HFFc6 (cell line): ENCODE data around the gene FAHD1. TPM values are rescaled to one million over a fixed set of nuclear protein-coding genes. Genes with fewer than 3 reads are reported as not detected.

Source experiments
- DNase-seq: peaks from one replicate; pipeline ENCODE4 v3.0.0-alpha.2; 2018
- H3K27ac Mint-ChIP-seq: 2 replicates; pipeline ENCODE4 v1.8.0; 2020; ENCODE audit warnings: mild to moderate bottlenecking, mixed read lengths
- H3K27me3 Mint-ChIP-seq: 2 replicates; pipeline ENCODE4 v1.8.0; 2021; ENCODE audit warnings: mild to moderate bottlenecking, moderate library complexity, mixed read lengths; ENCODE audit not compliant: insufficient read depth
- H3K36me3 Mint-ChIP-seq: 2 replicates; pipeline ENCODE4 v1.8.0; 2021; ENCODE audit warnings: low read depth, mixed read lengths
- H3K4me1 Mint-ChIP-seq: 2 replicates; pipeline ENCODE4 v1.8.0; 2020; ENCODE audit warnings: low read depth, mixed read lengths
- H3K4me3 Mint-ChIP-seq: 2 replicates; pipeline ENCODE4 v1.8.0; 2020; ENCODE audit warnings: mild to moderate bottlenecking, moderate library complexity, mixed read lengths
- H3K9me3 Mint-ChIP-seq: 2 replicates; pipeline ENCODE4 v1.8.0; 2020; ENCODE audit warnings: mild to moderate bottlenecking, mixed read lengths
- total RNA-seq, 6 experiments: library from RNA; stranded (reverse); fragmentation: NEBNext Ultra II Directional; extraction: Animal tissue kit (Norgen Biotek cat#: 25700); gene quantifications; 2 replicates in 1 of 6; 3 replicates in 5 of 6; pipeline ENCODE4 v1.2.3, GENCODE V29; 2021
- TF ChIP-seq, protein P1 (sequence below): fragments of 200-600 bp; sonication (generic); IDR thresholded peaks from 2 replicates; pipeline ENCODE4 v1.5.0; 2021; ENCODE audit warnings: antibody characterized with exemption, mild to moderate bottlenecking

FAHD1 gene
- total RNA-seq, 6 experiments from 2014 or later: 29.4 to 40.7 (median 31.2) TPM

DNA sequence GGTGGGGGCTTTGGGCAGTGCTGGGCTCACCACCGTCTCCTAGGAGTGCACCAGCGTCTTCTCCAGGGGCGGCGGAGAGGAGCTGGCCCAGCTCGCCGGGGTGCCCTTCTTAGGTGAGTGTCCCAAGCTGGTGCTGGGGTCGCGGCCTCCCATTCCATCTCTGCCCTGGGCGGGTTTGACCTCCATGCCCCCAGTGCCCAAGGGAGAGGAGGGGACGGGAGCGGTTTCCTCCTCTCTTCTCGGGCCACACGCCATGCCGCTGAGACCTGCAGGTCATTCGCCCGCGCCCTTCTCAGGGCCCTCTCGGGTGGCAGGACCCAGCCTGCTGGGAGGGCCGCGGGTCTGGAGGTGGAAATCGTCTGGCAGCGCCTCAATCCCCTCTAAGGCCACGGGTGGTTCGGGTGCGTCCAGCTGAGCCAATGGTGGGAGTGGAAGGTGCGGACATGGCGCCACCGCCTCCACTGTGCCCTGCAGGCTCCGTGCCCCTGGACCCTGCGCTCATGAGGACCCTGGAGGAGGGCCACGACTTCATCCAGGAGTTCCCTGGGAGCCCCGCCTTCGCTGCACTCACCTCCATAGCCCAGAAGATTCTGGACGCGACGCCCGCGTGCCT, 38.8 kb upstream of the FAHD1 start:
- no peak overlapping the region for H3K27ac Mint-ChIP-seq

DNA sequence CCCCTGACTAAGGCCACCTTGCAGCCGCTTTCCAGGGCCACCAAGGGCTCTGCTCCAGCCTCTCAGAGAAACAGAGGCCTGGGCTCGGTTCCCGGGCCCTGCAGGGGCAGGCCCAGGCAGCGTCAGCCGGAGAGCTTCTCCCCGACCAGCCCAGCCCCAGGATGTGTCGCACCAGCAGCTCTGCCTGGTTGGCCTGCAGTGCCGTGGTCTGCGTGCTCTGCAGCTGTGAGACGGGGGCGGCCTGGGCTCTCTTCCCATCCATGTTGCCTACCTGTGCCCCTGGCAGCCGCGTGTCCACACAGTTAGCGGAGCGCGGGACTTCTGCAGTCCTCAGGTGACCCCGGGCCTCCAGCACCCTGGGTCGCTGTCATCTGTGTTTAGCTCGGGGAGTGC, 38.3 kb upstream of the FAHD1 start:
- Mint-ChIP-seq H3K27ac (no peak overlapping the region), H3K4me1 (no peaks in the 10 kb centered on the region), H3K36me3 (peaks cover 4% of the 10 kb centered on the region; the same call in 1 of the 2 replicates), H3K27me3 (peaks cover 2% of the 10 kb centered on the region; the same call in 1 of the 2 replicates), H3K9me3 (no peaks in the 10 kb centered on the region), H3K4me3 (no peak overlapping the region)
- TF ChIP-seq, protein P1, sequence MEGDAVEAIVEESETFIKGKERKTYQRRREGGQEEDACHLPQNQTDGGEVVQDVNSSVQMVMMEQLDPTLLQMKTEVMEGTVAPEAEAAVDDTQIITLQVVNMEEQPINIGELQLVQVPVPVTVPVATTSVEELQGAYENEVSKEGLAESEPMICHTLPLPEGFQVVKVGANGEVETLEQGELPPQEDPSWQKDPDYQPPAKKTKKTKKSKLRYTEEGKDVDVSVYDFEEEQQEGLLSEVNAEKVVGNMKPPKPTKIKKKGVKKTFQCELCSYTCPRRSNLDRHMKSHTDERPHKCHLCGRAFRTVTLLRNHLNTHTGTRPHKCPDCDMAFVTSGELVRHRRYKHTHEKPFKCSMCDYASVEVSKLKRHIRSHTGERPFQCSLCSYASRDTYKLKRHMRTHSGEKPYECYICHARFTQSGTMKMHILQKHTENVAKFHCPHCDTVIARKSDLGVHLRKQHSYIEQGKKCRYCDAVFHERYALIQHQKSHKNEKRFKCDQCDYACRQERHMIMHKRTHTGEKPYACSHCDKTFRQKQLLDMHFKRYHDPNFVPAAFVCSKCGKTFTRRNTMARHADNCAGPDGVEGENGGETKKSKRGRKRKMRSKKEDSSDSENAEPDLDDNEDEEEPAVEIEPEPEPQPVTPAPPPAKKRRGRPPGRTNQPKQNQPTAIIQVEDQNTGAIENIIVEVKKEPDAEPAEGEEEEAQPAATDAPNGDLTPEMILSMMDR: no peak
- DNase-seq: no peak

More for the DNA sequence above, 38.8 kb upstream of the FAHD1 start:
- H3K27me3 Mint-ChIP-seq: peaks cover 2% of the 10 kb centered on the region; the same call in 1 of the 2 replicates
- DNase-seq: no peak
- no peaks in the 10 kb centered on the region for H3K9me3 Mint-ChIP-seq
- peaks cover 4% of the 10 kb centered on the region; the same call in 1 of the 2 replicates for H3K4me1 Mint-ChIP-seq
- H3K36me3 Mint-ChIP-seq: peaks cover 4% of the 10 kb centered on the region; the same call in 1 of the 2 replicates
- TF ChIP-seq, protein P1: no peak
- H3K4me3 Mint-ChIP-seq: no peak overlapping the region

DNA sequence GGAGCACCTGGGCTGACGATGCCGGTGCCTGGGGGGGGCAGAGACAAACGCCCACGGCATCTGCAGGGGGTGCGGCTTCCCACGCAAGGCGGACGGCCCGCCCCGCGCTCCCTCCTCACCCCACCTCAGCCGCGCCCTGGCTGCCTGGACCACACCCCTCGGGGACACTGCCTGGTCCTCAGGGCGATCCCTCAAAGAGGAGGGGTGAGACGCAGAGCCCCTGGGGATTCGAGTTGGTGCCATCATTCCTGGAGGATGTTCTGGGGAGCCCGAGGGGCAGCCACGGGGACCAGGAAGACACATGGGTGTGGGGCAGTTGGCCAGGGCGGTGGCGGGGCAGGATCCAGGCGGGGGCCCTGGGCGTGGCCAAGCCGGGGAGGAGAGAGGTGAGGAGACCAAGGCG, 37.4 kb upstream of the FAHD1 start:
- Mint-ChIP-seq H3K27ac (no peak overlapping the region), H3K9me3 (no peaks in the 10 kb centered on the region), H3K27me3 (peaks cover 2% of the 10 kb centered on the region; the same call in 1 of the 2 replicates), H3K4me1 (no peaks in the 10 kb centered on the region), H3K36me3 (peaks cover 4% of the 10 kb centered on the region; the same call in 1 of the 2 replicates), H3K4me3 (no peak overlapping the region)
- no peak for DNase-seq
- TF ChIP-seq, protein P1: no peak

DNA sequence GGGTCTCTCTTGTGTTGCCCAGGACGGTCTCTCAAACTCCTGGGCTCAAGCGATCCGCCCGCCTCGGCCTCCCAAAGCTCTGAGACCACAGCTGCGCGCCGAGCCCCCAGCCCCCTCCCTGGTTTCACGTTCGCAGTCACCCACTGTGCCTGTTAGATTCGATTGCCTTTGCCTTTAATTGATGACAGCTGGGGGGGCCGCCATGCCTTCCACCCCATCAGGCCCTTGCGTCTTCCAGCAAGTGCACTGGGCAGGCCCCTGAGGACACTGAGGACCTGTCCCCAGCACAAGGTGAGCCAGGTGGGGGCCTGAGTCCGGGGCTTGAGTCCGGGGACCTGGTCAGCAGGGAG, 36.8 kb upstream of the FAHD1 start:
- no peak for DNase-seq
- H3K4me3 Mint-ChIP-seq: no peak overlapping the region
- TF ChIP-seq, protein P1: no peak
- no peaks in the 10 kb centered on the region for H3K4me1 Mint-ChIP-seq
- H3K27me3 Mint-ChIP-seq: peaks cover 2% of the 10 kb centered on the region; the same call in 1 of the 2 replicates
- no peak overlapping the region for H3K27ac Mint-ChIP-seq
- H3K36me3 Mint-ChIP-seq: peaks cover 4% of the 10 kb centered on the region; the same call in 1 of the 2 replicates
- H3K9me3 Mint-ChIP-seq: no peaks in the 10 kb centered on the region

DNA sequence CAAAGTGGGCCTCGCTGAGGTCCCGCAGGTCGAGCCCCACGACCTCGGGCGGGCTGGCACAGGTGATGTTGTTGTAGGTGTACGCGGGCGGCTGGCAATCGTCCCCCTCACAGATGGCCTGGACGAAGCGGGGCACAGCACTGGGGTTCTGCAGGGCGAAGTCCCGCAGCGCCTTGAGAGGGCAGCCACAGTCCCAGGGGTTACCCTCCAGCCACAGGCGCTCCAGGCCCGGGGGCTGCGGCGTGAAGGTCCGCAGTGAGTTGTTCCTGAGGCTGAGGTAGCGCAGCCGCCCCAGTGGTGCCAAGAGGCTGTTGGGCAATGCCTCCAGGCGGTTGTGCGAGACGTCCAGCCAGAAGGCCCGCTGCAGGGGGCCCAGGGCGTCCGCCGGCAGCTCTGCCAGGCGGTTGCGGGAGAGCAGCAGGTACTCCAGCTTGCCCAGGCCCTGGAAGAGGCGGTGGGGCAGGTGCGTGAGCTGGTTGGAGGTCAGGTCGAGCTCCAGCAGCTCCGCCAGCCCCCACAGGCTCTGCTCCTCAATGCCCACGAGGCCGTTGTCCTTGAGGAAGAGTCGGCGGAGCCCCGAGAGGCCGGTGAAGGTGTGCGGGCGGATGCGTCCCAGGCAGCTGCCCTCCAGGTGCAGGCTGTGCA, 36.3 kb upstream of the FAHD1 start:
- H3K27ac Mint-ChIP-seq: no peak overlapping the region
- DNase-seq: no peak
- H3K9me3 Mint-ChIP-seq: no peaks in the 10 kb centered on the region
- H3K4me3 Mint-ChIP-seq: no peak overlapping the region
- no peaks in the 10 kb centered on the region for H3K4me1 Mint-ChIP-seq
- TF ChIP-seq, protein P1: no peak
- H3K27me3 Mint-ChIP-seq: peaks cover 2% of the 10 kb centered on the region; the same call in 1 of the 2 replicates
- peaks cover 4% of the 10 kb centered on the region; the same call in 1 of the 2 replicates for H3K36me3 Mint-ChIP-seq
